Measurements from ENCODE around the gene SH3PXD2B.
"Not testable (repeated sequence)": the region's sequence is repeated elsewhere in the genome, so short reads cannot be mapped to it uniquely, and the experiment has no call there.

SH3PXD2B gene

DNA sequence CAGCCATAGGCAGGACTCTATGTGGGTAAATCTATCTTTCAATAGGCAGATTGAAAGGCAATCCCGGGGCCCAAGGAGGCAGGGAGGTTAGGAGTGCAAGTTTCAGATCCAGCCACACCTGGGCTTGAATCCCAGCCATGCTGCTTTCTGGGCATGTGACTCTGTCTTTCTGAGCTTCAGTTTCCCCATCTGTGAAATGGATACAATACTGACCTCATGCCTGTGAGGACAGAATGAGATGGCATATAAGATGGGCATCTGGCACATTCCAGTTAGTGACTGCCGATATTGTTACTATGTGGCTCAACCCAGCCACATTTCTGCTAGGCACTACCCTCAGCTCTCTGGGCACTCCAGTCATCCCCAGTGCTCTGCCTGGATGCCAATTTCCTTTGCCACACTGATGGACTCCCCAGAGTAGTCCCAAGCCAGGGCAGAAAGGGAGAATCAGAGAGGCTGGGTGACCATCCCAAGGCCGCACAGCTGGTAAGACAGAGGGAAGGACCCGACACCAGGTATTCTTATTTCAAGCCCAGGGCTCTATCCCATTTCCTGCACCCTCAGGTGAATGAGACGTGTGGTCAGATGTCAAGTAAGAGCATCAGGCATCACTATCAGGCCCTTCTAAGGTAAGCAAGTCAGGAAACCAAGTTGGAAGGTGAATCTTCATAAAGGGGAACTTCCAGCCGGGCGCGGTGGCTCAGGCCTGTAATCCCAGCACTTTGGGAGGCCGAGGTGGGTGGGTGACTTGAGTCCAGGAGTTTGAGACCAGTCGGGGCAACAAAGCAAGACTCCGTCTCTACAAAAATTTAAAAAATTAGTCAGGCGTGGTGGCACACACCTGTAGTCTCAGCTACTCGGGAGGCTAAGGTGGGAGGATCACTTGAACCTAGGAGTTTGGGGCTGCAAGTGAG is 38.7 kb downstream of the SH3PXD2B start:
- no peak for DNase-seq

DNA sequence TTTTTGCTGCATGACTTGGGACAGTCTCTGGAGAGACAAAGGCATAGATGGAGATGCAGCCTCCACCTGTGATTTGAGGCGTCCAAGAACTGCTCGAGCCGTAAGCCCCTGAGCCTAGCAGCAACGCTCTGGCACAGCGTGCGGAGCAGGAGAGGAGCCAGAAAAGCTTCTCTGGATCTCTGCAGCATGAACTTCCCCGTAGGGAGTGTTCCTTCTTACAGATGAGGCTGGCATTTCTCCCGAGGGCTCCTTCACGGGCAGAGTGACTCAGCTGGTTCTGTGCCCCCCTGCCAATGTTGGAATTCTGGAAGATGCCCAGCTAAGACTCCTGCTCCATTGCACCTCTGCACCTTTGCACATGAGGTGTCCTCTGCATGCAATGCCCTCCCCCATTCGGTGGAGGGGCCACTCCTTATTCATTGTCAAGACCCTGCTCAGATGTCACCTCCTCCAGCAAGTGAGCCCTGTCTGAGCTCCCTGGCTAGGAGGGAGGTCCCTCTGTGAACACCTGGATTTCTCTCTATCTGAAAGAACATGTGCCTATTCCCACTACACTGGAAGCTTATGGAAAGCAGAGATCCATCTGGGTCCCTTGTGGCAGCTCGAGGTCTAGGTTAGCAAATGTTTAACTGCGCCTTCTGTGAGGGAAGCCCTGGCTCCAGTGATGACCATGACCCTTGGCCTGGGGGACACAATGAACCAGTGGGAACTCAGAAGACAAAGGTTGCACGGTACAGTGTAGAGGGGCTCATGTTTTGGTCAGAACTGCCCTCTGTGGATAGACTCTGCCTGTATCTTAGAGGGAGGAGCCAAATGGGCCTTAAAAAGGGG is 39.6 kb downstream of the SH3PXD2B start:
- no peak for DNase-seq

DNA sequence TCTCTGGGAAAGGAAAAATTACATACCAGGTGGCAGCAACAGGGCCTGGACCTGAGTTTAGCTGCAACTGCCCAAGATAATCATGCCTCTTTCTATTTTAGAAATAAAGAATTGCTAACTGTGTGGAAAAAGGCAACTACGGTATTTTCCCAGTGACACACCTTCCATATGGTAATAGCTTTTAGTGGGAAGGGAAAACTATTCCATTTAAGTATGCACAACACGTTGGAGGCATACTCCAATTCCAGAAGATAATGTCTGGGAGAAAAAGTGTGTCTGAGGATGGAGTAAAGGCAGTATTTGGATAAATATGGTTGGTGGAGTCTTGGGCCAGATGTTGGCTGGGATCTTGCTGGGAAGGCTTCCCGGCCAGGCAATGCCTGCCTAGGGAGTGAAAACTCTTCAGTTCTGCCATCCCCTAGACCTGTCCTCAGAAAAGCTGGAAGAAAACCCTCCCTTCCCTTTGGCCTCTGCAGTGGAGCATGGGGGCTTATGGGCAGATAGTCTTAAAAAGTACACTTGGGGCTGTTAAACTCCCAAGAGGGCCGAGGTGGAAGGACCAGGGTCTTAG is 40.6 kb downstream of the SH3PXD2B start:
- no peak for DNase-seq

DNA sequence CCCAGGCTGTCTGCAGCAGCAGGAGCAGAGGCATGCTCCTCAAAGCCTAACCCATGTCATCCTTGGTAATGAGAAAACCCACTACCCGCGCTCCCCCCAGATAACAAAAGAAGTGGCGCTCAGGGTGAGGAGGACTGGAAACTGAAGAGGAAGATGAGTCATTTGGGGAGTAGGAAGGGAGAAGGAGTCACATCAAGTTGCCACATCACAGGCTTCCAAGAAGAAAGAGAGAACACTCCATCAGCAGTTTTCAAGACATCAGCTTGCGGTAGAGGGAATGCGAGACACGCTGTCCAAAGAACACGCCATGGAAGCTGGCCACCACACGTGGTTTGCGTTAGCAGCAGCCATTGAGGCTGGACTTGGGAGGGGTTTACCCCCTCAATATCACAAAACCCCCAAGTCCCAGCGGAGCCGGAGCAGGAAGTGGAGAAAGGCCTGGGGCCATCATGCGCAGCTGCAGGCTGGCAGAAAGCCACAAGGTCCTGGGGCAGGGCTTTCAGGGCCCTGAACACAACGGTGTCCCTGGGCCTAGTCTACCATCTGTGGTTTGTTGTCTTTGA is 41.5 kb downstream of the SH3PXD2B start:
- DNase-seq, result peak; percentile 42

DNA sequence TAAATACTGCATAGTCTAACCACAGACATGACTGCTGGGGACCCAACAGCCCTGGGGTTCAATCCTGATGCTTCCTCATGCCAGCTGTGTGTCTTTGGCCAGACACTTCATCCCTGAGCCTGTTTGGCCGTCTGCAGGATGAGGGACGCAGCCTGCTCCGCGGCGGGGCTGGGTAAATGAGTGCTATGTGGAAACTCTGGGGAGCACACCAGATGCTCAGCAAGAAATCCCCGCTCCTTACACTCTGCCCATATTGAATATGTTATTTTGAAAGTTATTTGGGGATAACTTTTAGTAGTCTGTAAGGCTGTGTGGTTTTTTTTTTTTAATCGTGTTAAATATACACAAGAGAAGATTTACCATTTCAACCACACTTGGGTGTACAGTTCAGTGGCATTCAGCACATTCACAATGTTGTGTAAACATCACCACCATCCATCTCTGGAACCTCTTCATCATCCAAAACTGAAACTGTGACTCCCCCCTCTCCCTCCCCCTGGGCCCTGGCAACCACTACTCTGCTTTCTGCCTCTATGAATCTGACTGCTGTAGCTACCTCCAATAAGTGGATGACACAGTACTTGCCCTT is 42.7 kb downstream of the SH3PXD2B start:
- DNase-seq, result peak; percentile 66

DNA sequence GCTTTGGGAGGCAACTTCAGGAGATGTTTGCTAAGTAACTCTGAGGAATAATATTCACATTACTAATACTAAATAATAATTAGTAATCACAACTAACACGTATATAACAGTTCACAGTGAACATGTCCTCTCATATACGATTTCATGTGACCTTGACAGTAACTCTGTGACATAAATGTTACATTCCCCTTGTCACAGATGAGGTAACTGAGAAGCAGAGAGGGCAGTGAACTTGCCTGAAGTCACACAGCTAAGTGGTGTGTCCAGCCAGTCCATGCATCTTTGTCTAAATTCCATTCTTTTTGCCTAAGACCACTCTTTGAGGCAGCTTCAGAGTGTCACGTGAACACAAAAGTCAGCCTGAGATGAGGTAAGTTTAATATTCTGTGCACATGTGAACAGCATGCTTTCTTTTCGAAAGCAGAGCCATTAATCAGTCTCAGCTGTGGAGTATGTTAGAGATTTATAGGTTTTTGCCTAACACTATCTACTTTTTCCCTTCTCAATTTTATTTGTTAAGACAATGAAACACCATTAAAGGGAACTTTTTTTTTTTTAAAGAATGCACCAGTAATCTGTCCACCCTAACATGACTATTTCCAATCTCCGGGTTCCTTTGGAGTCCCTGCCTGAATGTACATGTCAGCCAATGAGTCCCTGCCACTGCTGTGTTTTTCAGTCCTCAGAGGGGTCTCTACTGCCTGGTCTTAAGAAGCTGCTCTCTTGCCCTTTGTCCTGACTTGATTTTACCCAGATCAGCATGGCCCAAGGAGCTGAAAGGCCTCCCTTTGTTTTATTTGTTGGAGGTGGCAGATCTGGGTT is 43.5 kb downstream of the SH3PXD2B start:
- no peak for DNase-seq

DNA sequence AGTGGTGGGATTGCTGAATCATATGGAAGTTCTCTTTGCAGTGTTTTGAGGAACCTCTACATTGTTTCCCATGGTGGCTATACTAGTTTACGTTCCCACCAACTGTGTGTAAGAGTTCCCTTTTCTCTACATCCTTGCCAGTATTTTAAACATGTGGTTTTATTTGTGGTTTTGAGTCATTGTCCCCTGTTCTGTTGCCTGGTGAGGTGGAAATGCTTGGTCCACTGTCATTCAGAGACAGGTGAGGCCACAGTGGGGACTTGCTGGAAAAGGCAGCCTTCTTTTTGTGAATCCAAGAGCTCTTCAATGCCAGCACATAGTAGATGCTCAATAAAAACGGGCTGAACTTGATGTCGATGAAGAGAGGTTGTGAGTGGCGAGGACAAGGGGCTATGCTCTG is 44.2 kb downstream of the SH3PXD2B start:
- DNase-seq, result peak; percentile 41

DNA sequence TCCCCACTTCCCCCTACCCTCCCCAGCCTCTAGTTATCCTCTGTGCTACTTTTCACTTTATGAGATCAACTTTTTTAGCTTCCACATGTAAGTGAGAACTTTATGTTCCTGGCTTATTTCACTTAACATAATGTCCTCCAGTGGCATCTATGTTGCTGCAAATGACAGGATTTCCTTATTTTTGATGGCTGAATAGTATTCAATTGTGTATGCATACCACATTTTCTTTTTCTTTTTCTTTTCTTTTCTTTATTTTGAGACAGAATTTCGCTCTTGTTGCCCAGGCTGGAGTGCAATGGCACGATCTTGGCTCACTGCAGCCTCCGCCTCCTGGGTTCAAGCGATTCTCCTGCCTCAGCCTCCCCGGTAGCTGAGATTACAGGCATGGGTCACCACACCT is 44.8 kb downstream of the SH3PXD2B start:
- not testable (repeated sequence) for DNase-seq

DNA sequence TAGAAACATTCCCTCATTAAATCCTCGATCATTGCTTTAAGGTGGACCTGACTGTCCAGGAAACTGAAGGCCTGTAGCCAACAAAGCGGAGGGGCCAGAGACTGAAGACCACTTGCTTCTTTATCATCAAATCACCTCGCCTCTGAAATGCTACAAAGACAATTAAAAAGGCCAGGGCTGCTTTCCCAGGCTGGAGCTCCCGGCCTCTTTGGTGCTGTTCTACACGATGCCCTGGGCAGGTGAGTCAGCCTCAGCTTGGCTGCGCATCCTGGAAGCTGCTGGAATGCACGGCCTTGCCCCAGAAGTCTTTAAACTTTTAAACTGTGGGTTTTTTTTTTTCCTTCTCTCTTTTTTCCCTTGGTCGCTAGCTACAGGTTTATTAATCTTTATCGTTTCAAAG is 46.5 kb downstream of the SH3PXD2B start:
- DNase-seq, result no peak

DNA sequence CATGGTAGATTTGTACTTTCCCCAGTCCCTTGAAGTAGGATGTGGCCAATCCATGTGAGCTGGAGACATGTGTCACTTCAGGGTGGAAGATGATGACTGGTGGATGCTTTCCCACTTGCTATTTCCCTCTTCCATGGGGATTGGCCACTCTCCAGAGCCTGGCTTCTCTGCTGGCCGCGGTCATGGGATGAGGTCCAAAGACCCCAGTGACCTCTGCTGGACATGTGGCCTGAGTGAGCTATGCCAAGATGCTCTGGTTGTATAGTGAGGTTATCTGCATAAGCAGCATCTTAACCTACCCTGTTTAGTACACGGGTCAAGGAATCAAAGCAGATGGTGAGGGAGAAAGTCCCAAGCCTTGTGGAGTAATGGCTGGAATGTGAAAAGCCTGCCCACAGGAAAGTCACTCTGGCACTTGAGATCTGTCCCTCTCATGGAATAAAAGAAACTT is 47.1 kb downstream of the SH3PXD2B start:
- DNase-seq, result no peak

DNA sequence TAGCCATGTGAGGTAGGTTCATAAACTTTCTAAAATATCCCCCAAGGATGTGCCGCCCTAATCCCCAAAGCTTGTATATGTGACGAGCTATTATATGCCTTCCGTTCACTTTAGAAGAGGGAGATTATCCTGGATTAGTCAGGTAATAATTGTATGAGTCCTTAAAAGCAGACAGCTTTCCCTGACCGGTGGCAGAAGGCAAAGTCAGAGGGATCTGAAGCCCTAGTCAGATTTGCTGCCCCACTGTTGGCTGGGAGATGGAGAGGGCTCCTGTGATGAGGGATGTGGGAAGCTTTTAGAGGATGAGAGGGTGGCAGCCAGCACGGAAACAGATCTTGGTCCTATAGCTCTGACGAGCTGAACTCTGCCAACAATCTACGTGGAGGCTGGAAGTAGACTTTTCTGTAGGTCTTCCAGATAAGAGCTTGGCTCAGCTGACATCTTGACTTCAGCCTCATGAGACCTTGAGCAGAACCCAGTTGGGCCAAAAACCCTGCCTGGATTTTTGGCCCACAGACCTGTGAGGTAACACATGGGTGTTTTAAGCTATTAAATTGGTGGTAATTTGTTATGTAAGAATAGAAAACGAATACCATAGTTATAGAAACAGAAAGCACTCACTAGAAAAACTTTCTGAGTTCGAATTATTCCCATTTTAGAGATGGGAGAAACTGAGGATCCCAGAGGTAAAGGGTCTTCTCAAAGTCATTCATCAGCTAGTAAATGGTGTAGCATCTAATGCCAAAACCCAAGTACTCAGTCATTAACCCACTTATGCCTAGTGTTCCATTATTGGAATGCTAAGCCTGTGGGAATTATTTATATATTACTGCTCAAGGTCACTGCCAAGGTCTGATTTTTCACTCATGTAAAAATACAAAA is 48.9 kb downstream of the SH3PXD2B start:
- no peak for DNase-seq

DNA sequence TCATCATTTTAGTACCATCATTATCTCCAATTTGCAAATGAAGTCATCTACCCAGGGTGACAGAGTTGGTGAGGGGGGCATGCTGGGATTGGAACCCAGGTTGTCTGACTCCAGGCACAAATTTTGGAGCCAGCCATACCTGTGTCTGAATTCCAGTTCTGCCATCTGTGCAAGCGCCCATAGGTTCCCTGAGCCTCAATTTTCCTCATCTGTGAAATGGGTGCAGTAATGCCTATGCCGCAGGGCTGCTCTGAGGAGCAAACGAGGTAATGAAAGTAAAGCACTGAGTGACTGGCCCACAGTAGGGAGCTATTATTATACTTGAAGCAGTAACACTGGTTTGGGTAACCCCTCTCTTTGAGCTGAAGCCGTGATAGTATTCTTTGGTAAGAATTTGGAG is 49.6 kb downstream of the SH3PXD2B start:
- DNase-seq, result no peak

DNA sequence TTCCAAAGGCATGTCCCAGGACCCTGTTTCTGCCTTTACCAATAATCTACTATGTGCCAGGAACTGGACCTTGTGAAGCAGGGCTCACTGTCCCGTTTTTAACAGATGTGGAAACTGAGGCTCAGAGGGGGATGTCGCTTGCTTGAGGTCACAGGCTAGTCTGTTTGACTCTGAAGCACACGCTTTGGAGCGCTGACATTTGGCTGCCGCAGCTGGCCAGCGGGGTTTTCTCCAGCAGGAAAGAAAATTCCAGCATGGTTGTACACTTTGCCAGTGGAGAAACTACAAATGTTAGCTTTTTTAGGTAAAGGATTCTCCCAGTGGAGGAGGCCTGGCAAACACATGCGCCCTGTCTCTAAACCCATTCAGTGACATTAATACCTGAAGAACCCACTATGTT is 50.5 kb downstream of the SH3PXD2B start:
- DNase-seq, result no peak

DNA sequence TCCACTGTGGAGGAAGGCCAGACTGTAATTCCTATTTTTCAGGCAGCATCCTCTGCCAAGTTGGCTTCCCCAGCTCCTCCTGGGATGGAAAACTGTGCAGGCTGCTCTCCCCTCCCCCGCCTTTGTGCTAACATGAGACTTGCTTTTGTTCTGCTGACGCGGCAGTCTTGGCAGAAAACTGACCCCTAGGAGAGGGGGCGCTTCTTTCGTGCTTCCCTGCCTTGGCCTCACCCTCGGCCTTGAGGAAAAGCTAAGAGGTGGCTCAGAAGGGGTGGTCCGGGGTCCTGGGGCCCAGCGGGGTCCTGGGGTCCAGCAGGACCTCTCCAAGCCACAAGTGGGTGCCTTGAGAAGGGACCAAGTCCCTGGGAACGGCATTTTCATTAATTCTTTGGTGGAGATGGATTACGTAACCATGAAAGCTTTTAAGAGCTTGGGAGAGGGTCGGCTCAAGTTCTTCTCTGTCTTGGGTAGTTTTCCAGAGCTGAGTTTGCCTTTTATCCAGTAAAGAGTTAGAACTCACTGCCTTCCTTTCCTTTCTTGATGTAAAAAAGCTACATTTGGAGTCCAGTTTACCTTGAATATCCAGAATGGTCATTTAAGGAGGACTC is 51.0 kb downstream of the SH3PXD2B start:
- DNase-seq, result no peak

DNA sequence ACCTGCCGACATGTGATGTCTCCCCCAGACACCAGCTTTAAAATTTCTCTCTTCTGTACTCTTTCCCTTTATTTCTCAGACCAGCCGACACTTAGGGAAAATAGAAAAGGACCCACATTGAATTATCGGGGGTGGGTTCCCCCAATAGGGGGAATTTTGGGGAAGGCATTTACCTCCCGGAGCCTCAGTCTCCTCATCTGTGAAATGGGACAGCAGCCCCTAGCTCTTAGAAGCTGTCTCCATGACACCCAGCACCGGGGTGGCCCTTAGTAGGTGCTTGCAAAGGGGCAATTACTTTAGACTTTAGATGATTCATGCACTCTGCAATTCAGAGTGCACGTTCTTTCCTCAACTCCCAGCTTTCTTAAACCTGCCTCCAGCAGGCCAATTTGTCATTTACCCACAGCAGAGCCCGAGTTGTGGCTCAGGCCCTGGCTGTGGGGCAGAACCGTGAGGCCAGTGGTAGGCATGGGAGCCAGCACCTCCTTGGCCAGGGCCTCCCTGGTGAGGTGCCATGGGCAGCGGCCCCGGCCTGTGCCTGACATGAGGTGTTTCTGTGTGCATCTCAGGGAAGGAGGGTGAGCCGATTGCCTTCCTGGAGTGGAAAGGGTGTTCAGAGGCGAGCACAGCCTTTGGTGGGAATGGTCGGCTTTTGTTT is 51.7 kb downstream of the SH3PXD2B start:
- DNase-seq, result no peak

DNA sequence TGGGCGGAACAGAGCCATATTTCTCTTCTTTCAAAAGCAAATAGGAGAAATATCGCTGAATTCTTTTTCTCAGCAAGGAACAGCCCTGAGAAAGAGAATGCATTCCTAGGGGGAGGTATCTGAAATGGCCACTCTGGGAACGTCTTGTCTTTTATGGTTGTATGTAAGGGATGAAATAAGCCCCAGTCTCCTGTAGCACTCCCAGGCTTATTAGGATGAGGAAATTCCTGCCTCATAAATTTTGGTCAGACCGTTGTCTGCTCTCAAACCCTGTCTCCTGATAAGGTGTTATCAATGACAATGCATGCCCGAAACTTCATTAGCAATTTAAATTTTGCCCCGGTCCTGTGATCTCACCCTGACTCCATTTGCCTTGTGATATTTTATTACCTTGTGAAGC is 52.3 kb downstream of the SH3PXD2B start:
- not testable (repeated sequence) for DNase-seq

DNA sequence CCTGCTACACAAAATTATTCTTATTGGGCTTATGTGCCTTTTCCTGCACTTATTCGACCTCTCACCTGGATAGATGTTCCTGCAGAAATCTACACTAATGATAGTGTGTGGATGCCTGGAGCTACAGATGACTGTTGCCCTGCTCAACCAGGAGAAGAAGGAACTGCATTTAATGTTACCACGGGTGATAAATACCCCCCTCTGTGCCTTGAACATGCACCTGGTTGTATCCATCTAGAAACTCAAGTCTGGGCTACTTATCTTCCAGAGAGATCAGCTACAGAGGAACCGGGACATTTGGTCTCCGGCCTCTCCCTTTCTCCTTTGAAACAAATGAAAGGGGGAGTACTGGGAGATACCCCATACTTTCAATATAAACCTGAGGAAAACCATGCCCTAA is 54.5 kb downstream of the SH3PXD2B start:
- no peak for DNase-seq

DNA sequence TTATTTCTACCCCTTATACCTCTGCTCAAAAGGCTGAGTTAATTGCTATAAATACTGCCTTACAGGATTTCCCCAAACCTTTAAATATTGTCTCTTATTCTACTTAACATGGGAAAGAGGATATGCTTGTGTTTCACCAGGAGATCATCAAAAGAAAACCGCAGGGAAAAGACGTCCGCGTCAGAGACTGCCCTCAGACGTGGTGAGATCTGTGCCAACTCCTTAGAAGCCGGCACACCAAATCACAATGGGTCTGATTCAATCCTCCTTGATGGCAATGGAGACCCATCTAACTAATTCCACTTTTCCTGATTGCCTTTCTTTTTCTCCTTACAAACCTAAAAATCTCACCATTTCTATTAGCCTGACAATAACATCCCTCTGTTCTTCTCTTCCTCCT is 55.0 kb downstream of the SH3PXD2B start:
- no peak for DNase-seq

DNA sequence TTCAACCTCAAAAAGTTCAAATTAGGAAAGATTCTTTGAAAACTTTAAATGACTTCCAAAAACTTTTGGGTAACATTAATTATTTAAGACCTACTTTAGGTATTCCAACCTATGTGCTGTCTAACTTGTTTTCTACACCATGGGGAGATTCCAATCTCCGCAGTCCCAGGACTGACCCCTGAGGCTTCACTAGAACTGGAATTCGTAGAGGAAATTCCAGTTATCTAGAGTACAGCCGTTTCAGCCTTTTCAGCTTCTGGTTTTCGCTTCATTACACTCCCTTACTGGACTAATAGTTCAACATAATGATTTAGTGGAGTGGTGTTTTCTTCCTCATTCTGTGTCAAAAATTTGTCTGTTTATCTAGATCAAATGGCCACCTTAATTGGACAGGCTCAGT is 55.7 kb downstream of the SH3PXD2B start:
- not testable (repeated sequence) for DNase-seq

DNA sequence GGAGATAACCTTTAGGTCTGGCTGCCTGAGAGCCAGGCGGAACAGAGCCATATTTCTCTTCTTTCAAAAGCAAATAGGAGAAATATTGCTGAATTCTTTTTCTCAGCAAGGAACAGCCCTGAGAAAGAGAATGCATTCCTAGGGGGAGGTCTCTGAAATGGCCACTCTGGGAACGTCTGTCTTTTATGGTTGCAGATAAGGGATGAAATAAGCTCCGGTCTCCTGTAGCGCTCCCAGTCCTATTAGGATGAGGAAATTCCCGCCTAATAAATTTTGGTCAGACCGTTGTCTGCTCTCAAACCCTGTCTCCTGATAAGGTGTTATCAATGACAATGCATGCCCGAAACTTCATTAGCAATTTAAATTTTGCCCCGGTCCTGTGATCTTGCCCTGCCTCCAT is 57.3 kb downstream of the SH3PXD2B start:
- not testable (repeated sequence) for DNase-seq
